AG04450 (cell line): Measurements from ENCODE around the gene CDH13. TPM values are rescaled to one million over a fixed set of nuclear protein-coding genes. Genes with fewer than 3 reads are reported as not detected.

Experiments used
- CTCF ChIA-PET: fragments of 300-600, 350-600 bp; formaldehyde crosslinking; extraction: SDS; loops from one replicate; lab custom pipeline; 2022; ENCODE audit warnings: antibody characterized with exemption, inconsistent platforms; lab: Charles Lee
- POLR2A ChIA-PET: fragments of 350-600 bp; formaldehyde crosslinking; extraction: SDS; loops from one replicate; lab custom pipeline; 2021; ENCODE audit warnings: antibody characterized with exemption, inconsistent platforms; lab: Yijun Ruan, JAX
- DNase-seq: peaks from one replicate; pipeline ENCODE4 v3.0.0-alpha.2; 2011; ENCODE audit warnings: low read depth, low spot score
- H3K27ac ChIP-seq: one replicate; pipeline ENCODE4 v1.5.1; 2012; ENCODE audit warnings: low read depth, low read length, control low read depth
- H3K27me3 ChIP-seq: one replicate; pipeline ENCODE4 v1.6.0; 2012; ENCODE audit warnings: low read length; ENCODE audit not compliant: control insufficient read depth, insufficient read depth
- H3K4me3 ChIP-seq: 2 replicates; pipeline ENCODE4 v1.5.1; 2011; ENCODE audit warnings: mild to moderate bottlenecking, low read depth, low read length, control low read depth
- H3K9me3 ChIP-seq: 2 replicates; pipeline ENCODE4 v1.5.1; 2012; ENCODE audit warnings: low read length; ENCODE audit not compliant: control insufficient read depth, insufficient read depth
- polyA plus RNA-seq: library from polyadenylated mRNA; depleted of rRNA; stranded (reverse); fragments of >200 nt; gene quantifications from 2 replicates; pipeline ENCODE4 v1.2.3, GENCODE V29; 2011
- TF ChIP-seq, protein P1 (sequence below): IDR thresholded peaks from 2 replicates; pipeline ENCODE4 v1.5.1; 2011; ENCODE audit warnings: low read depth, low read length, control low read depth, inconsistent platforms

Gene CDH13
- polyA plus RNA-seq, 1 experiment: 55.0 TPM

DNA sequence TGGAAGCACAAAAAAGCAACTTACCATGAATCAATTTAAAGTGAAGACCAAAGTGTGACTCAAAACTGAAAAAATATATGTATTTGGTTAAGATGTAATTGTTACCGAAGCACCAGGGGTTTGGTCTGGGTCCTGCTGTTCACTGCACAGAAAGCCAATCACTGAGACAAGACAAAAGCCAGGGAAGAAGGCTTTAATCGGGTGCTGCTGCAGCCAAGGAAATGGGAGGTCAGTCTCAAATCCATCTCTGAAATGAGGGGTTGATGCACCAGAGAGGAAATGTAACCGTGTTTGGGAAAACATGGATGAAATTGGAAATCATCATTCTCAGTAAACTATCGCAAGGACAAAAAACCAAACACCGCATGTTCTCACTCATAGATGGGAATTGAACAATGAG lies 1107.4 kb downstream of the CDH13 start:
- Histone ChIP-seq H3K27ac (no peak overlapping the region), H3K27me3 (no peaks in the 10 kb centered on the region), H3K9me3 (peaks cover 12% of the 10 kb centered on the region), H3K4me3 (no peak overlapping the region)
- TF ChIP-seq, protein P1, sequence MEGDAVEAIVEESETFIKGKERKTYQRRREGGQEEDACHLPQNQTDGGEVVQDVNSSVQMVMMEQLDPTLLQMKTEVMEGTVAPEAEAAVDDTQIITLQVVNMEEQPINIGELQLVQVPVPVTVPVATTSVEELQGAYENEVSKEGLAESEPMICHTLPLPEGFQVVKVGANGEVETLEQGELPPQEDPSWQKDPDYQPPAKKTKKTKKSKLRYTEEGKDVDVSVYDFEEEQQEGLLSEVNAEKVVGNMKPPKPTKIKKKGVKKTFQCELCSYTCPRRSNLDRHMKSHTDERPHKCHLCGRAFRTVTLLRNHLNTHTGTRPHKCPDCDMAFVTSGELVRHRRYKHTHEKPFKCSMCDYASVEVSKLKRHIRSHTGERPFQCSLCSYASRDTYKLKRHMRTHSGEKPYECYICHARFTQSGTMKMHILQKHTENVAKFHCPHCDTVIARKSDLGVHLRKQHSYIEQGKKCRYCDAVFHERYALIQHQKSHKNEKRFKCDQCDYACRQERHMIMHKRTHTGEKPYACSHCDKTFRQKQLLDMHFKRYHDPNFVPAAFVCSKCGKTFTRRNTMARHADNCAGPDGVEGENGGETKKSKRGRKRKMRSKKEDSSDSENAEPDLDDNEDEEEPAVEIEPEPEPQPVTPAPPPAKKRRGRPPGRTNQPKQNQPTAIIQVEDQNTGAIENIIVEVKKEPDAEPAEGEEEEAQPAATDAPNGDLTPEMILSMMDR: no peak
- CTCF ChIA-PET: no interaction called here
- POLR2A ChIA-PET: no interaction called here
- no peak for DNase-seq

DNA sequence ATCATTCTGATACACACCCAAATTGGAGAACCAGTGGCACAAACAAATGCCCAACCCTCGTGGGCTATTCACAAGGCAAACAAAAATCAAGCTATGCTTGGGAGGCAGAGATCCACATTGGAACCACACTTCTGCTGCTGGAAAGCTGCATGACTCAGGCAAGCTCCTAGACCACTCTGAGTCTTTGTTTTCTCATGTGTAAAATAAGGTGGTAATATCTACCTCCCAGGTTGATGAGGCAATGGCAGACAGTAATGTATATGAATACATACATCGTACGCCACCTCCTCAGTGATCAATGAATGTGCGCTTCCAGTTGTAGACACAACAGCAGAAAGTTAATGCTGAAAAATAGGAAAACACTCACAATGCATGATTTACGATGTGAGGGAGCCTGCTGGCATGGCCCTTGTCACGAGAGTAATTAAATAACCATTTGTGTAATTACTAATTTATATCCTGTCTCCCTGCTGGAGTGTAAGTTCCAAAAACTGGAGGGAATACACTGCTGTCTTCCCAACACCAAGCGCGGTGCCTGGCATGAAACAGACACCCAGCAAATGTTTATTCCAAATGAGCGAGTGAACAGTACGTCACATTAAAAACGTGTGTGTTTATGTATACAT lies 1111.1 kb downstream of the CDH13 start:
- no peaks in the 10 kb centered on the region for H3K27me3 ChIP-seq
- peaks cover 12% of the 10 kb centered on the region for H3K9me3 ChIP-seq
- DNase-seq: no peak
- POLR2A ChIA-PET: no interaction called here
- TF ChIP-seq, protein P1: no peak
- CTCF ChIA-PET: no interaction called here
- H3K27ac ChIP-seq: no peak overlapping the region
- no peak overlapping the region for H3K4me3 ChIP-seq

DNA sequence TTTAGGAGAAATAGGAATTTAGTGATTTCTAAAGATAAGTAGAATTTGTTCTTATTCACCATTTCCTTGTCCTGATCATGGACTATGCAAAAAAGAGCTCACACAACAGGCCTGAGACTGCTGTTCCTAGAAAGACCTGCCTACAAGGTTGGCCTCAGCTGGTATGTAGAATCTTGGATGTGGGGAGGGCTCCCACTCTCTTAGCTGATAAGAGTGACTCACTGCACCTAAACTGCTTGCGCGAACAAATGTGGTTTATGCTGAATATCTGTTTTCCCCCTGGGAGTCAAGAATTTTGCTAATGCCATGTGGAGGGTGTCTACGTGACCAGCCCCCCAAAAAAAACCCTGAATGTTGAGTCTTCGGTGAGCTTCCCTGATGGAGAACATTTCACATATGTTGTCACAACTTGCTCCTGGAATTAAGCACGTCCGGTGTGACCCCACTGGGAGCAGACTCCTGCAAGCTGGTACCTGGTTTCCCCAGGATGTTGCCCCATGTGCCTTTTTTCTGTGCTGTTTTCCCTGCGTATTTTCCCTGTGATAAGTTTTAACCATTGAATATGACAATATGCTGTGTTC lies 1112.2 kb downstream of the CDH13 start:
- TF ChIP-seq, protein P1: no peak
- Histone ChIP-seq H3K27me3 (no peaks in the 10 kb centered on the region), H3K4me3 (no peak overlapping the region), H3K27ac (no peak overlapping the region), H3K9me3 (peaks cover 2% of the 10 kb centered on the region; the same call in 1 of the 2 replicates)
- no peak for DNase-seq
- CTCF ChIA-PET: no interaction called here
- POLR2A ChIA-PET: no interaction called here

DNA sequence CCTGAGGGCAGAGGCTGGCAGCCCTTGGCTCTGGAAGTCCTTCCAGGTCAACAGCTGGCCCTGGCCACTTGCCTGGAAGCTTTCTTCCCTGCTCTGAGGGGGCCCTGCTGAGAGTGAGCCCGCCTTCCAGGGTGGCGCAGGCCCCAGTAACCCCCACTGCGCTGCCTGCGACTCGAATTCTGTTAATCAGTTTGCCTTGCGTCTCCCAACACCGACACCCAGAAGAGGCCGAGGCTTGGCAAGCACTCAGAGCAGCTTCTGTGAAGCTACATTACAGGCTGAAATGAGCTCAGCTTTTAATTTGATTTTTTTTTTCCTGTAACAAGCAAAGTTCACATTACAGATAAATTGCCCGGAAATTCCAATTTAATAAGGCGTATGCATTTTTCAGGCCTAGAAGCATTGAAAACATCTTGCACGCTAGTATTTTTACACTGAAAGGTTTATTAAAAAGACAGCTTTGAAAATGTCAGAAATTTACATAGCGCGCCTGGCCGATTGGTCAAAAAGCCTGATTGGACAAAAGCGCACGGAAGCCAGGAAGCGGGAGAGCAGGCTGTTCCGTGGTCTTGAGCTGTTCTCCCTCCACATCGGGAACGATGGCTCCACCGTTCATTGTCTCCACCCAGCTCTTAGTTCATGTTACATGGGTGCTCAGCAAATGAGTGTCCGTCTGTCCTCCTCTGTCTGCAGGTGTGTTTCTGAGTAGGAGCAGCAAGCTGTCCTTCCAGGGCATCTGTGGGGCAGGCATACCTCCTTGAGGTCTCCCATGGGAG lies 1115.5 kb downstream of the CDH13 start:
- ChIA-PET POLR2A (no interaction called here), CTCF (no interaction called here)
- Histone ChIP-seq H3K9me3 (no peaks in the 10 kb centered on the region), H3K27ac (no peak overlapping the region), H3K27me3 (no peaks in the 10 kb centered on the region), H3K4me3 (no peak overlapping the region)
- TF ChIP-seq, protein P1: no peak
- DNase-seq: no peak

DNA sequence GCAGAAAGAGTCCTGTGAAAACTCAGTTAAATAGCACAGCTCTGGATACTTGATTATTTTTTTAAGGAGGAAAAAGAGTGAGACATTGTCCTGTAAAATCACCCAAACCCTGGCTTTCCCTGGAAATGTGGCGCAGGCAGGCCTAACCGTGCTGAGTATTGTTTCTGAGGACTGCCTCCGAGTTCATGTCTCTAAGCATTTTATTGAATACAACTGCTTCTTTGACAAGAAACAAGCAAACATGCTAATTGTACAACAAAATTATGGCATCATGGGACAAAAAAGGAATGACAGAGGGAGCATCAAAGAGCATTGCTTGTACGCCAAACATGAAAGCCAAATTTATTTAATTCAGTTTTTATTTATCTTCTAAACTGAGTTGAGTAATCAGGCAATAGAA lies 1116.5 kb downstream of the CDH13 start:
- no peak for DNase-seq
- Histone ChIP-seq H3K27ac (no peak overlapping the region), H3K4me3 (no peak overlapping the region), H3K9me3 (no peaks in the 10 kb centered on the region), H3K27me3 (no peaks in the 10 kb centered on the region)
- POLR2A ChIA-PET: no interaction called here
- CTCF ChIA-PET: no interaction called here
- TF ChIP-seq, protein P1: no peak
